HEK293 (cell line): ENCODE results near the gene AOAH.

Experiments used
- CTCF ChIA-PET: fragments of 350-600 bp; formaldehyde crosslinking; extraction: SDS; loops from one replicate; lab custom pipeline; 2021; ENCODE audit warnings: antibody characterized with exemption; lab: Yijun Ruan, JAX
- POLR2A ChIA-PET: fragments of 300-600 bp; formaldehyde crosslinking; extraction: SDS; loops from one replicate; lab custom pipeline; 2020; ENCODE audit warnings: antibody characterized with exemption, inconsistent platforms; lab: Yijun Ruan, JAX
- H3K27ac ChIP-seq: fragments of 200-500 bp; sonication (Bioruptor generic); 2 replicates; pipeline ENCODE4 v1.5.1; 2014; ENCODE audit warnings: low read depth, low read length, control low read depth, inconsistent platforms; ENCODE audit errors: extremely low read depth
- H3K36me3 ChIP-seq, 2 experiments: fragments of 200-500 bp in 1 of 2; sonication (Bioruptor generic) in 1 of 2; 1 replicate in 1 of 2; 2 replicates in 1 of 2; pipeline ENCODE4 v1.5.1; 2014 to 2017; ENCODE audit warnings: inconsistent platforms in 2 of 2, low read length in 2 of 2; ENCODE audit not compliant: control insufficient read depth in 2 of 2, insufficient read depth in 1 of 2
- H3K4me1 ChIP-seq: fragments of 200-500 bp; sonication (Bioruptor generic); 2 replicates; pipeline ENCODE4 v1.5.1; 2014; ENCODE audit warnings: mild to moderate bottlenecking, low read length, inconsistent platforms; ENCODE audit not compliant: control insufficient read depth, insufficient read depth
- H3K4me3 ChIP-seq: 2 replicates; pipeline ENCODE4 v1.5.1; 2011; ENCODE audit warnings: low read depth, mild to moderate bottlenecking, control low read depth, low read length, moderate library complexity
- H3K9me3 ChIP-seq: fragments of 200-500 bp; sonication (Bioruptor generic); 2 replicates; pipeline ENCODE4 v1.5.1; 2014; ENCODE audit warnings: low read depth, low read length, inconsistent platforms; ENCODE audit not compliant: control insufficient read depth, insufficient read depth
- HOXD13 ChIP-seq: sonication (generic); formaldehyde crosslinking; IDR thresholded peaks from 2 replicates; pipeline ENCODE4 v1.8.0; 2022; ENCODE audit warnings: missing genetic modification reagents, borderline replicate concordance
- MEIS1 ChIP-seq: sonication (generic); formaldehyde crosslinking; IDR thresholded peaks from 2 replicates; pipeline ENCODE4 v1.8.1; 2022; ENCODE audit warnings: missing genetic modification reagents, mild to moderate bottlenecking, borderline replicate concordance
- PBX3 ChIP-seq: sonication (generic); formaldehyde crosslinking; IDR thresholded peaks from 2 replicates; pipeline ENCODE4 v1.8.1; 2022; ENCODE audit warnings: mild to moderate bottlenecking, moderate library complexity, missing genetic modification reagents
- PRDM4 ChIP-seq: fragments of 450-650 bp; formaldehyde crosslinking; IDR thresholded peaks from 2 replicates; pipeline ENCODE4 v1.5.1; 2017; ENCODE audit warnings: missing biosample characterization, missing genetic modification characterization
- REST ChIP-seq: fragments of 450-650 bp; formaldehyde crosslinking; IDR thresholded peaks from 2 replicates; pipeline ENCODE4 v1.5.1; 2016; ENCODE audit warnings: missing biosample characterization, missing genetic modification characterization
- TRIM28 ChIP-seq: IDR thresholded peaks from 2 replicates; pipeline ENCODE4 v1.6.1; 2011; ENCODE audit warnings: low read length, control low read depth, borderline replicate concordance
- ZBTB17 ChIP-seq: fragments of 450-650 bp; formaldehyde crosslinking; IDR thresholded peaks from 2 replicates; pipeline ENCODE4 v1.5.1; 2016; ENCODE audit warnings: missing biosample characterization, missing genetic modification characterization
- ZBTB20 ChIP-seq: fragments of 450-650 bp; formaldehyde crosslinking; IDR thresholded peaks from 2 replicates; pipeline ENCODE4 v1.5.1; 2016; ENCODE audit warnings: missing biosample characterization, missing genetic modification characterization
- ZBTB26 ChIP-seq: fragments of 450-650 bp; formaldehyde crosslinking; optimal IDR thresholded peaks from 2 replicates; pipeline ENCODE3; 2016; ENCODE audit warnings: missing biosample characterization, mild to moderate bottlenecking, missing genetic modification characterization
- ZBTB7A ChIP-seq: fragments of 450-650 bp; formaldehyde crosslinking; IDR thresholded peaks from 2 replicates; pipeline ENCODE4 v1.5.1; 2016; ENCODE audit warnings: low read depth, missing biosample characterization, missing genetic modification characterization
- ZFHX2 ChIP-seq: fragments of 450-650 bp; formaldehyde crosslinking; conservative IDR thresholded peaks from 2 replicates; pipeline ENCODE4 v1.5.1; 2016; ENCODE audit warnings: missing biosample characterization, missing genetic modification characterization
- ZNF140 ChIP-seq: fragments of 450-650 bp; formaldehyde crosslinking; IDR thresholded peaks from 2 replicates; pipeline ENCODE4 v1.5.1; 2016; ENCODE audit warnings: missing biosample characterization, missing genetic modification characterization
- ZNF280D ChIP-seq: fragments of 450-650 bp; formaldehyde crosslinking; IDR thresholded peaks from 2 replicates; pipeline ENCODE4 v1.5.1; 2016; ENCODE audit warnings: missing biosample characterization, missing genetic modification characterization
- ZNF302 ChIP-seq: fragments of 450-650 bp; formaldehyde crosslinking; IDR thresholded peaks from 2 replicates; pipeline ENCODE4 v1.5.1; 2016; ENCODE audit warnings: missing biosample characterization, missing genetic modification characterization, low read depth
- ZNF324 ChIP-seq: fragments of 450-650 bp; formaldehyde crosslinking; IDR thresholded peaks from 2 replicates; pipeline ENCODE4 v1.5.1; 2016; ENCODE audit warnings: missing biosample characterization, missing genetic modification characterization
- ZNF398 ChIP-seq: fragments of 450-650 bp; formaldehyde crosslinking; IDR thresholded peaks from 2 replicates; pipeline ENCODE4 v1.5.1; 2017; ENCODE audit warnings: missing biosample characterization, missing genetic modification characterization
- ZNF555 ChIP-seq: fragments of 450-650 bp; formaldehyde crosslinking; conservative IDR thresholded peaks from 2 replicates; pipeline ENCODE4 v1.5.1; 2017; ENCODE audit warnings: missing biosample characterization, mild to moderate bottlenecking, missing genetic modification characterization, inconsistent platforms
- ZNF580 ChIP-seq: fragments of 450-650 bp; formaldehyde crosslinking; IDR thresholded peaks from 2 replicates; pipeline ENCODE4 v1.5.1; 2016; ENCODE audit warnings: missing biosample characterization, missing genetic modification characterization
- ZNF585B ChIP-seq: fragments of 450-650 bp; formaldehyde crosslinking; IDR thresholded peaks from 2 replicates; pipeline ENCODE4 v1.5.1; 2016; ENCODE audit warnings: missing biosample characterization, missing genetic modification characterization
- ZNF621 ChIP-seq: fragments of 450-650 bp; formaldehyde crosslinking; IDR thresholded peaks from 2 replicates; pipeline ENCODE4 v1.5.1; 2017; ENCODE audit warnings: missing biosample characterization, missing genetic modification characterization
- ZNF747 ChIP-seq: fragments of 450-650 bp; formaldehyde crosslinking; IDR thresholded peaks from 2 replicates; pipeline ENCODE4 v1.5.1; 2016; ENCODE audit warnings: missing biosample characterization, missing genetic modification characterization

Gene AOAH

GRCh38 chr7:36602934-36603887 is 121.1 kb downstream of the AOAH start (continued):
- no peak for TF ChIP-seq MEIS1 (CRISPR knock-in tag)
- no peak for TF ChIP-seq ZFHX2 (tag by site-specific recombination)
- TF ChIP-seq ZNF585B (tag by site-specific recombination) = no peak
- no peak for TF ChIP-seq ZNF580
- TF ChIP-seq ZNF280D = no peak
- no peak for TF ChIP-seq PRDM4 (tag by site-specific recombination)
- no peak for TF ChIP-seq ZNF302 (tag by site-specific recombination)
- no peak for TF ChIP-seq ZBTB26 (tag by site-specific recombination)
- no peak for TF ChIP-seq ZBTB7A (tag by site-specific recombination)
- TF ChIP-seq ZNF747 (tag by site-specific recombination) = no peak

GRCh38 chr7:36602511-36602910 is 121.8 kb downstream of the AOAH start:
- no peak overlapping the region for H3K27ac ChIP-seq
- POLR2A ChIA-PET = no interaction called here
- CTCF ChIA-PET = interaction anchor here (1.0 to 1.8 kb wide), 2 partner anchors 68 to 115 kb away, joined by 4 to 6 read pairs; no protein-coding TSS in a partner anchor
- no peaks in the 10 kb centered on the region for H3K9me3 ChIP-seq
- no peaks in the 10 kb centered on the region for H3K36me3 ChIP-seq
- peaks cover 6% of the 10 kb centered on the region; the same call in 1 of the 2 replicates for H3K4me1 ChIP-seq
- H3K4me3 ChIP-seq = no peak overlapping the region
- TF ChIP-seq ZBTB20 (tag by site-specific recombination) (no peak), ZNF621 (no peak), PBX3 (no peak), ZNF398 (tag by site-specific recombination) (no peak), ZBTB17 (tag by site-specific recombination) (no peak), ZNF140 (tag by site-specific recombination) (no peak), ZNF555 (tag by site-specific recombination) (no peak), REST (tag by site-specific recombination) (no peak), HOXD13 (CRISPR knock-in tag) (no peak), TRIM28 (no peak), ZNF324 (tag by site-specific recombination) (no peak)
